NCI-H82 treated with DMSO at 0.1 percent for 48 hours (cell line): ENCODE data around the gene FH.

Experiments
- DNase-seq: peaks from one replicate; lab custom pipeline; 2025; ENCODE audit not compliant: unreplicated experiment; lab: John Stamatoyannopoulos, UW

FH gene

GRCh38 chr1:241525026-241525425 is 5.5 kb upstream of the FH start:
- DNase-seq, result no peak

- DNase-seq, result no peak
These were observed 2.2 kb upstream of the FH start for GRCh38 chr1:241521718-241522117.

GRCh38 chr1:241520080-241520465 is 518 bp upstream of the FH start:
- DNase-seq, result no peak

- DNase-seq, result no peak
These were observed 863 bp downstream of the FH start for GRCh38 chr1:241518476-241519307.

- DNase-seq, result peak; percentile 97
These were observed 6.2 kb downstream of the FH start for GRCh38 chr1:241513378-241513777.

GRCh38 chr1:241507189-241507863 is 12.2 kb downstream of the FH start:
- no peak for DNase-seq

- DNase-seq, result no peak
These were observed 16.1 kb downstream of the FH start for GRCh38 chr1:241503444-241503843.

GRCh38 chr1:241499910-241500309 is 19.6 kb downstream of the FH start:
- peak; percentile 32 for DNase-seq

GRCh38 chr1:241495741-241496140 is 23.8 kb downstream of the FH start:
- no peak for DNase-seq

GRCh38 chr1:241488739-241489138 is 30.8 kb downstream of the FH start:
- DNase-seq, result no peak

- DNase-seq, result peak; percentile 81
These were observed 34.0 kb downstream of the FH start for GRCh38 chr1:241485554-241485992.

GRCh38 chr1:241485145-241485544 is 34.4 kb downstream of the FH start:
- DNase-seq, result no peak

- DNase-seq, result no peak
These were observed 36.7 kb downstream of the FH start for GRCh38 chr1:241482761-241483250.

GRCh38 chr1:241479294-241479693 is 40.3 kb downstream of the FH start:
- no peak for DNase-seq

GRCh38 chr1:241475671-241476070 is 43.9 kb downstream of the FH start:
- no peak for DNase-seq

- no peak for DNase-seq
These were observed 46.5 kb downstream of the FH start for GRCh38 chr1:241473026-241473425.

- DNase-seq, result peak; percentile 52
These were observed 48.5 kb downstream of the FH start for GRCh38 chr1:241470908-241471590.

GRCh38 chr1:241470361-241470760 is 49.2 kb downstream of the FH start:
- DNase-seq, result peak; percentile 52

GRCh38 chr1:241465673-241466072 is 53.9 kb downstream of the FH start:
- DNase-seq, result no peak

- no peak for DNase-seq
These were observed 54.6 kb downstream of the FH start for GRCh38 chr1:241464985-241465384.

- no peak for DNase-seq
These were observed 57.2 kb downstream of the FH start for GRCh38 chr1:241462391-241462790.
